Lung (tissue), 12 donors: ENCODE results near the gene CD276. TPM values are rescaled to one million over a fixed set of nuclear protein-coding genes. Genes with fewer than 3 reads are reported as not detected.

ENCODE experiments used
- ATAC-seq: fragments of 200-7000 bp; cut with Tn5 transposase; one replicate; pipeline ENCODE4 v1.9.1; 2020; ENCODE audit warnings: moderate number of reproducible peaks; ENCODE audit not compliant: insufficient read depth, low FRiP score
- DNase-seq, 3 donors: peaks; one replicate each; pipeline ENCODE4 v3.0.0-alpha.2; 2013 to 2017
- H3K27ac ChIP-seq, 2 donors: one replicate each; pipeline ENCODE4 v1.5.1; 2013; ENCODE audit warnings: mild to moderate bottlenecking in 2 of 2, moderate library complexity in 2 of 2, control low read depth in 1 of 2, inconsistent platforms in 1 of 2, low read depth in 1 of 2, low read length in 1 of 2
- H3K27me3 ChIP-seq, 3 donors: one replicate each; pipeline ENCODE4 v1.5.1; 2013; ENCODE audit warnings: low read length in 2 of 3; ENCODE audit not compliant: control insufficient read depth in 3 of 3, insufficient read depth in 3 of 3
- H3K36me3 ChIP-seq, 4 donors: one replicate each; pipeline ENCODE4 v1.5.1; 2013; ENCODE audit warnings: low read length in 4 of 4, mild to moderate bottlenecking in 1 of 4, moderate library complexity in 1 of 4; ENCODE audit not compliant: control insufficient read depth in 4 of 4, insufficient read depth in 4 of 4
- H3K4me1 ChIP-seq, 5 donors: one replicate each; pipeline ENCODE4 v1.5.1; 2013; ENCODE audit warnings: low read length in 5 of 5, mild to moderate bottlenecking in 2 of 5, moderate library complexity in 1 of 5; ENCODE audit not compliant: control insufficient read depth in 5 of 5, insufficient read depth in 5 of 5
- H3K4me3 ChIP-seq: one replicate; pipeline ENCODE4 v1.5.1; 2013; ENCODE audit warnings: mild to moderate bottlenecking, control low read depth, moderate library complexity
- H3K9ac ChIP-seq, 2 donors: one replicate each; pipeline ENCODE4 v1.5.1; 2013; ENCODE audit warnings: low read length in 2 of 2, control low read depth in 1 of 2; ENCODE audit not compliant: insufficient read depth in 1 of 2
- H3K9me3 ChIP-seq, 4 donors: one replicate each; pipeline ENCODE4 v1.5.1; 2013; ENCODE audit warnings: low read length in 3 of 4, mild to moderate bottlenecking in 1 of 4, moderate library complexity in 1 of 4; ENCODE audit not compliant: control insufficient read depth in 4 of 4, insufficient read depth in 3 of 4
- CTCF ChIP-seq: IDR thresholded peaks from 2 replicates; pipeline ENCODE4 v1.5.1; 2012; ENCODE audit warnings: mild to moderate bottlenecking; ENCODE audit errors: control extremely low read depth, extremely low read depth
- WGBS, 2 donors: extraction: QIAGEN DNeasy Blood & Tissue Kit; methylation state at CpG; one replicate each; pipeline ENCODE4 v1.1.7; 2013; 5-methylcytosine and 5-hydroxymethylcytosine counted together
- polyA plus RNA-seq, 2 donors: library from polyadenylated mRNA; stranded (reverse); fragments of 200-250 nt; gene quantifications; one replicate each; pipeline ENCODE4 v1.2.1, GENCODE V29; 2013
- total RNA-seq, 2 donors: library from RNA; depleted of rRNA in 1 of 2; stranded (reverse); fragments of >200 nt in 1 of 2; gene quantifications; one replicate each; pipeline ENCODE4 v1.2.1, GENCODE V29; 2014 to 2021
- donor health status: control.
- donor health status: control.
- donor health status: Bipolar disorder and iron deficiency.
- donor health status: healthy.
- donor health status: DM: yes; HTN: yes; CAD: no.

The CD276 gene
- total and polyA plus RNA-seq, 4 donors = 33.8 to 71.1 (median 37.1) TPM

DNA sequence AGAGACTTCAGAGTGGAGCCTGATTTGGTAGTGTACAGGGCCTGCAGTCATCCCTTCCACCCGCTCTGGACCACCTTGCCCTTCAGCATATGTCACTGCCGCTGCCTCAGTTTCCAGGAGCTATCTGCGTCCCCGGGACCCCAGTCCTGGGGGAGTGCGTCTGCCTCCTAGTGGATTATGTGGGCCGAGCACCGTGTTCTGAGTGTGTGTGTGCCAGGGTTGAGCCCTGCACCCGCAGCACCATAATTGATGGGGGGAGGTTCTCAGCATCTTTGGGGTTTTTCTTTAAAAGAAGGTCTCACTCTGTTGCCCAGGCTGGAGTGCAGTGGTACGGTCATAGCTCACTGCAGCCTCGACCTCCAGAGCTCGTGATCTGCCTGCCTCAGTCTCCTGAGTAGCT, 33.6 kb downstream of the CD276 start:
- no peak for TF ChIP-seq CTCF
- H3K9ac ChIP-seq = no peak overlapping the region
- no peak overlapping the region for H3K27ac ChIP-seq
- ATAC-seq (no peak), DNase-seq (no peak)
- H3K27me3 ChIP-seq = no peaks in the 10 kb centered on the region
- H3K4me1 ChIP-seq = peaks cover 0 to under 1% (median 0%) of the 10 kb centered on the region in 5 donors
- no peaks in the 10 kb centered on the region for H3K9me3 ChIP-seq
- H3K4me3 ChIP-seq = no peak overlapping the region
- peaks cover 0 to 11% (median 2%) of the 10 kb centered on the region in 4 donors for H3K36me3 ChIP-seq
- WGBS, 2 donors = 71 to 76% methylated on average over 11 of the region's 11 CpGs

- no peak for TF ChIP-seq CTCF
- H3K4me3 ChIP-seq = no peak overlapping the region
- H3K4me1 ChIP-seq = peaks cover 0 to 10% (median 4%) of the 10 kb centered on the region in 5 donors
- H3K36me3 ChIP-seq = peaks cover 0 to 2% (median 0%) of the 10 kb centered on the region in 4 donors
- H3K9me3 ChIP-seq = no peaks in the 10 kb centered on the region
- no peak for DNase-seq
- H3K27me3 ChIP-seq = no peaks in the 10 kb centered on the region
- ATAC-seq = no peak
- H3K27ac ChIP-seq = no peak overlapping the region
- WGBS, 2 donors = 82 to 92% methylated on average over 4 of the region's 4 CpGs
- no peak overlapping the region for H3K9ac ChIP-seq
These were observed 34.5 kb downstream of the CD276 start for GRCh38 chr15:73718694-73719093.

- no peak for TF ChIP-seq CTCF
- no peak for DNase-seq
- no peaks in the 10 kb centered on the region for H3K36me3 ChIP-seq
- H3K27me3 ChIP-seq = no peaks in the 10 kb centered on the region
- no peaks in the 10 kb centered on the region for H3K9me3 ChIP-seq
- no peak overlapping the region for H3K4me3 ChIP-seq
- ATAC-seq = no peak
- 94 to 100% methylated on average over 3 of the region's 3 CpGs for WGBS, 2 donors
- H3K27ac ChIP-seq = no peak overlapping the region
- peaks cover 0 to 19% (median 7%) of the 10 kb centered on the region in 5 donors for H3K4me1 ChIP-seq
- H3K9ac ChIP-seq = no peak overlapping the region
These were observed 38.2 kb downstream of the CD276 start for GRCh38 chr15:73722425-73722824.

GRCh38 chr15:73723191-73723590, 39.0 kb downstream of the CD276 start:
- Histone ChIP-seq H3K9ac (no peak overlapping the region), H3K4me3 (no peak overlapping the region), H3K27ac (no peak overlapping the region), H3K4me1 (peaks cover 0 to 19% (median 7%) of the 10 kb centered on the region in 5 donors), H3K36me3 (no peaks in the 10 kb centered on the region), H3K27me3 (no peaks in the 10 kb centered on the region), H3K9me3 (no peaks in the 10 kb centered on the region)
- 39 to 62% methylated on average over 4 of the region's 4 CpGs for WGBS, 2 donors
- DNase-seq = peak; percentile 52 to 76 (median 69)
- TF ChIP-seq CTCF = no peak
- ATAC-seq = no peak
